Peyer's patch (tissue), 4 donors: ENCODE data around the gene PYGM. TPM values are rescaled to one million over a fixed set of nuclear protein-coding genes. Genes with fewer than 3 reads are reported as not detected.

Experiments used
- DNase-seq, 3 donors: peaks; one replicate each; pipeline ENCODE4 v3.0.0-alpha.2; 2017 to 2019
- H3K27ac ChIP-seq, 4 donors: fragments of 200-600 bp; sonication (generic); one replicate each; pipeline ENCODE4 v1.5.1; 2016 to 2019
- H3K27me3 ChIP-seq, 2 donors: fragments of 200-600 bp; sonication (generic); one replicate each; pipeline ENCODE4 v1.5.1; 2019
- H3K36me3 ChIP-seq, 3 donors: fragments of 200-600 bp; sonication (generic); one replicate each; pipeline ENCODE4 v1.5.1; 2016 to 2019
- H3K4me1 ChIP-seq, 4 donors: fragments of 200-600 bp; sonication (generic); one replicate each; pipeline ENCODE4 v1.5.1; 2016 to 2019
- H3K4me3 ChIP-seq, 4 donors: fragments of 200-600 bp; sonication (generic); 1 replicate in 3 of 4; 2 replicates in 1 of 4; pipeline ENCODE4 v1.5.1; 2016 to 2019; ENCODE audit warnings: mild to moderate bottlenecking in 1 of 4
- H3K9me3 ChIP-seq, 4 donors: fragments of 200-600 bp; sonication (generic); one replicate each; pipeline ENCODE4 v1.5.1; 2016 to 2019; ENCODE audit warnings: mild to moderate bottlenecking in 1 of 4
- POLR2A ChIP-seq, 2 donors: fragments of 450-650 bp; IDR thresholded peaks; one replicate each; pipeline ENCODE4 v1.5.1; 2017; ENCODE audit warnings: antibody characterized with exemption in 2 of 2, mild to moderate bottlenecking in 2 of 2, moderate library complexity in 2 of 2
- total RNA-seq, 4 donors: library from RNA; depleted of rRNA; stranded (reverse); fragments of >200 nt; gene quantifications; one replicate each; pipeline ENCODE4 v1.1.0, GENCODE V29; 2016
- TF ChIP-seq, protein P1 (sequence below), 6 experiments: fragments of 450-650 bp in 4 of 6; fragments of 200-600 bp in 2 of 6; sonication (generic) in 1 of 6; IDR thresholded peaks; one replicate each; pipeline ENCODE4 v1.5.1; 2017 to 2019; ENCODE audit warnings: antibody characterized with exemption in 6 of 6, mild to moderate bottlenecking in 3 of 6, moderate library complexity in 1 of 6

The PYGM gene
- total RNA-seq, 4 donors from 2014 or later, result 2.4 to 5.0 (median 2.5) TPM; not detected in 1

DNA sequence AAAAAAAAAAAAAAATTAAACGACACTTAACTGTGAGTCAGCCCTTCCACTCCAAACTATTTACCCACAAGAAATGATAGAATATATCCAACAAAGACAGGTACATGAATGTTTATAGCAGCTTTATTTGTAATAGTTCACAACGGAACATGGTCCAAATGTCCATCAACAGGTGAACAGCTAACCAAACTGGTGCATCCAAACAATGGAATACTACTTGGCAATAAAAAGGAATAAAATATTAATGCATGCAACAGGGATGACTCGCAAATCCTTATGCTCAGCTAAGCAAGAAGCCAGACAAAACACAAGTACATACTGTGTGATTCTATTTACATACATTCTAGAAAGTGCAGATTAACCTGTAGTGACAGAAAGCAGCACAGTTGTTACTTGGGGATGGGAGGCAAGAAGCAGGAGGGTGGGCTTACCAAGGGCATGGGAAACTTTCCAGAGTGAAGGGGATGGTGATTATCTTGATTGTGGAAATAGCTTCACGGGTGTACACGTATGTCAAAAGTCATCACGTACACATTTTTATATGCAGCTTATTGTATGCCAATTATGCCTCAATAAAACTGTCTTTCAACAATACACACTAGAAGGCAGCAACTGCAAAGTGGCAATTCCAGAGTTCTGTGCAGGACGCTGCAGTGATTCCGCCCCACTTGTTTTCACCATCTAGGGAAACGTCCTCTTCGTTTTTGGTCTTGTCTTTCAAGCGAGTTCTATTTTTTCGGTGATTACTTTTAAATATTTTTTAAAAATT, 25.2 kb upstream of the PYGM start:
- no peaks in the 10 kb centered on the region for H3K27me3 ChIP-seq
- H3K36me3 ChIP-seq, result peaks cover 0 to under 1% (median 0%) of the 10 kb centered on the region in 3 donors
- H3K27ac ChIP-seq, result no peak overlapping the region
- peak in 1 of 3 donors; percentile 14 for DNase-seq
- H3K4me1 ChIP-seq, result peaks cover 0 to 12% (median 0%) of the 10 kb centered on the region in 4 donors
- no peak overlapping the region for H3K4me3 ChIP-seq
- H3K9me3 ChIP-seq, result no peaks in the 10 kb centered on the region
- no peak for TF ChIP-seq POLR2A (IDR thresholded peaks at IDR 0.05)

DNA sequence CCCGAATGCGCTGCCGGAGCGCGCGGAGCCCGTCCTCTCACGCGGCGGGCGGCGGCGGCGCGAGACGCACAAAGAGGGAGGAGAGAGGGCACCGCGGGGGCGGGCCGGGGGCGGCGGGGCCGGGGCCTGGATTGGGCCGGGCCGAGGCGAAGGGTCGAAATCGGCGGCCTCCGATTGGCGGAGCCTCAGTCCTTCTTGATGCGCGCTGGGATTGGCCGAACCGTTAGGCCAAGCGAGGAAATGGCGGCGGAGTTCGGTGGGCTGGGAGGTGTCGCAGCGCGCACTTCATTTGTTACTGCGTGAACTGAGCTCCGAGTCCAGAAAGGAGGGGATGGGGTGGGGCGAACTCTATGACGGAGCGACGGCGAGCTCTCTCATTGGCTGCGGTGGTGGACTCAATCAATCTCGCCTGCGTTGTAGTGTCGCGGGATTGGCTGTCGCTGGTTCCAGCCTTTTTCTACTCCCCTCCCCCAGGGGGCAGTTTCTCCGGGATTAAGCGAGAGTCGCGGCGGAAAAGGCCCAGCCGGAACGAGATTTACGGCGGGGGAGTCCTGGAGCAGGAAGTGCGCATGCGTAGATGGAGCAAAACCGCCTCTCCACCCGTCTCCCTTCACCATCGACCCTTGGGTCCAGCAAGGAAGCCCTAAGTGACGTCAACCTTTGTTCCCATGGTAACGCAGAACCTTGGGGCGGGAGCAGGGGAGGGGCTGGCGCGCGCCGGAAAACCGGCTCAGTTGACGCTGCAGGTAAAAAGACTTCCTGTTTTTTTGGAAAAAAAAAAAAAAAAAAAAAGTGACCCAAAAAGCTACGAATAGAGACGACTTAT, 18.9 kb upstream of the PYGM start, which contains the start of gene SF1:
SF1 (minus strand) TSS at position 70 of the 826 bp plus-strand sequence. CDS start 150 bp downstream, outside the sequence.
- peaks cover 0 to 25% (median 18%) of the 10 kb centered on the region in 4 donors for H3K4me1 ChIP-seq
- H3K27ac ChIP-seq, result peak within 1 kb of the TSS; percentile 98 to 100 (median 100)
- H3K9me3 ChIP-seq, result no peaks in the 10 kb centered on the region
- TF ChIP-seq POLR2A (IDR thresholded peaks at IDR 0.05), result peak; percentile 90 to 99
- TF ChIP-seq, protein P1, sequence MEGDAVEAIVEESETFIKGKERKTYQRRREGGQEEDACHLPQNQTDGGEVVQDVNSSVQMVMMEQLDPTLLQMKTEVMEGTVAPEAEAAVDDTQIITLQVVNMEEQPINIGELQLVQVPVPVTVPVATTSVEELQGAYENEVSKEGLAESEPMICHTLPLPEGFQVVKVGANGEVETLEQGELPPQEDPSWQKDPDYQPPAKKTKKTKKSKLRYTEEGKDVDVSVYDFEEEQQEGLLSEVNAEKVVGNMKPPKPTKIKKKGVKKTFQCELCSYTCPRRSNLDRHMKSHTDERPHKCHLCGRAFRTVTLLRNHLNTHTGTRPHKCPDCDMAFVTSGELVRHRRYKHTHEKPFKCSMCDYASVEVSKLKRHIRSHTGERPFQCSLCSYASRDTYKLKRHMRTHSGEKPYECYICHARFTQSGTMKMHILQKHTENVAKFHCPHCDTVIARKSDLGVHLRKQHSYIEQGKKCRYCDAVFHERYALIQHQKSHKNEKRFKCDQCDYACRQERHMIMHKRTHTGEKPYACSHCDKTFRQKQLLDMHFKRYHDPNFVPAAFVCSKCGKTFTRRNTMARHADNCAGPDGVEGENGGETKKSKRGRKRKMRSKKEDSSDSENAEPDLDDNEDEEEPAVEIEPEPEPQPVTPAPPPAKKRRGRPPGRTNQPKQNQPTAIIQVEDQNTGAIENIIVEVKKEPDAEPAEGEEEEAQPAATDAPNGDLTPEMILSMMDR (IDR thresholded peaks at IDR 0.05), result peak in 5 of 6 experiments; percentile 6 to 40 (median 35)
- peaks cover 0 to 30% (median 0%) of the 10 kb centered on the region in 3 donors for H3K36me3 ChIP-seq
- peak; percentile 99 to 100 (median 99) for DNase-seq
- H3K27me3 ChIP-seq, result no peaks in the 10 kb centered on the region
- H3K4me3 ChIP-seq, result peak within 1 kb of the TSS; percentile 74 to 99 (median 98)

GRCh38 chr11:64778223-64778472, 18.4 kb upstream of the PYGM start:
- no peak for TF ChIP-seq POLR2A (IDR thresholded peaks at IDR 0.05)
- TF ChIP-seq, protein P1 (IDR thresholded peaks at IDR 0.05), result no peak
- Histone ChIP-seq H3K27ac (peak overlapping the region; percentile 98 to 100 (median 100)), H3K4me1 (peaks cover 0 to 30% (median 22%) of the 10 kb centered on the region in 4 donors), H3K9me3 (no peaks in the 10 kb centered on the region), H3K36me3 (peaks cover 0 to 35% (median 0%) of the 10 kb centered on the region in 3 donors), H3K27me3 (no peaks in the 10 kb centered on the region), H3K4me3 (peak overlapping the region; percentile 74 to 99 (median 98))
- no peak for DNase-seq

DNA sequence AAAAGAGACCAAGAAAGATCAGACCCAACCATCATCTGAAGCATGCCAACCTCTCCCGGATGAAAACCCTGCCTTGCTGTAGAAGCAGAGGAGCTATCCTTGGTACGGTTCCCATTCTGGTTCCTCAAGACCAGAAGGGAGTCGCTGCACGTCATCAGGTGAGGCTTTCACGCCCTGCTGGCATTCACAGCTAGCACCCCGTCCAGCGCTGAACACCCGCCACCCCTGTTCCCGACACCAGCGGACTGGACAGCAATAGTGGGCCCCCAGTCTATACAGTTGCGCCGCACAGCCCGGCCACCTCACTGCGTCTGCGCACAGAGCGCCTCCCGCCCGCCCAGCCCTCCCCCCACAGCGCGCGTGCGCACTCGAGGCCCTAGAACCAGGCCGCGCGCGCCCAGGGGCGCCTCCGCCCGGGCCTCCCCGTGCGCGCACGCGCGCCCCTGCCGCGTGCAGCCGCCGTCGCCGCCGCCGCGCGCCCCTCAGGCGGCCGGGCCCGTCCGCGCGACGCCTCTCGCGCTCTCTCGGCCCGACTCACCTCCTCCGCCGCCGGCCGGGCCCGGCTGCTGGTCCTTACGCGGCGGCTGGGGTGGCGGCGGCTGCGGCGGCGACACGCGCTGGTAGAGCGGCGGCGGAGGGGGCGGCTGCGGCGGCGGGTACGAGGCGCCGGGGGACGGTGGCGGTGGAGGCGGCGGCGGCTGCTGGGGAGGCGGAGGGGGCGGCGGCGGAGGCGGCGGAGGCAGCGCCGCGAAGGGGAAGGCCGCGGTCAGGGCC, 17.9 kb upstream of the PYGM start:
- H3K4me1 ChIP-seq, result peaks cover 0 to 35% (median 27%) of the 10 kb centered on the region in 4 donors
- peak overlapping the region; percentile 98 to 100 (median 100) for H3K27ac ChIP-seq
- TF ChIP-seq, protein P1 (IDR thresholded peaks at IDR 0.05), result no peak
- peak in 1 of 2 donors; percentile 18 for TF ChIP-seq POLR2A (IDR thresholded peaks at IDR 0.05)
- H3K36me3 ChIP-seq, result peaks cover 0 to 40% (median 0%) of the 10 kb centered on the region in 3 donors
- H3K4me3 ChIP-seq, result peak overlapping the region; percentile 74 to 99 (median 98)
- H3K9me3 ChIP-seq, result no peaks in the 10 kb centered on the region
- H3K27me3 ChIP-seq, result no peaks in the 10 kb centered on the region
- peak; percentile 78 to 92 (median 91) for DNase-seq

DNA sequence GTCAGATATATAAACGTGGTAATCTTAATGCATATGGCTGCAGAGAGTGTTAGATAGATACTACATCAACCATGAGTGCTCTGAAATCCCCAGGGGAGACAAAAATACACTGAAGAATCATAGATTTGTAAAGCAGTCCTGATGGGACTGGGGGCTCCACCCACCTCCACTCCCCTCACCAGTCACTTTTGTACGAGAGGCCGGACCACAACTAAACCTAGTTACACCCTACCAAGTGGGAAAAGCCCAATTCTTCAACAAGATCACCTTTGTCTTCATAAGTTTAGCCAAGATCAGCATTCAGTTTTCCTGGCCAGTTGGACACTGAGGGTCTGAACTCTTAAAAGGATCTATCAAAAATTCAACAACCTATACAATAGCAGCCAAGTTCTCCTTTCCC, 17.1 kb upstream of the PYGM start:
- peaks cover 0 to 43% (median 30%) of the 10 kb centered on the region in 4 donors for H3K4me1 ChIP-seq
- TF ChIP-seq, protein P1 (IDR thresholded peaks at IDR 0.05), result no peak
- TF ChIP-seq POLR2A (IDR thresholded peaks at IDR 0.05), result no peak
- peaks cover 0 to 48% (median 0%) of the 10 kb centered on the region in 3 donors for H3K36me3 ChIP-seq
- H3K27me3 ChIP-seq, result no peaks in the 10 kb centered on the region
- peak in 1 of 3 donors; percentile 6 for DNase-seq
- H3K9me3 ChIP-seq, result no peaks in the 10 kb centered on the region
- H3K27ac ChIP-seq, result peak overlapping the region in 3 of 4 donors; percentile 98 to 100 (median 100)
- H3K4me3 ChIP-seq, result peak overlapping the region; percentile 74 to 99 (median 98)
